ENCODE data around the gene TNNT3.

TNNT3 gene

DNA sequence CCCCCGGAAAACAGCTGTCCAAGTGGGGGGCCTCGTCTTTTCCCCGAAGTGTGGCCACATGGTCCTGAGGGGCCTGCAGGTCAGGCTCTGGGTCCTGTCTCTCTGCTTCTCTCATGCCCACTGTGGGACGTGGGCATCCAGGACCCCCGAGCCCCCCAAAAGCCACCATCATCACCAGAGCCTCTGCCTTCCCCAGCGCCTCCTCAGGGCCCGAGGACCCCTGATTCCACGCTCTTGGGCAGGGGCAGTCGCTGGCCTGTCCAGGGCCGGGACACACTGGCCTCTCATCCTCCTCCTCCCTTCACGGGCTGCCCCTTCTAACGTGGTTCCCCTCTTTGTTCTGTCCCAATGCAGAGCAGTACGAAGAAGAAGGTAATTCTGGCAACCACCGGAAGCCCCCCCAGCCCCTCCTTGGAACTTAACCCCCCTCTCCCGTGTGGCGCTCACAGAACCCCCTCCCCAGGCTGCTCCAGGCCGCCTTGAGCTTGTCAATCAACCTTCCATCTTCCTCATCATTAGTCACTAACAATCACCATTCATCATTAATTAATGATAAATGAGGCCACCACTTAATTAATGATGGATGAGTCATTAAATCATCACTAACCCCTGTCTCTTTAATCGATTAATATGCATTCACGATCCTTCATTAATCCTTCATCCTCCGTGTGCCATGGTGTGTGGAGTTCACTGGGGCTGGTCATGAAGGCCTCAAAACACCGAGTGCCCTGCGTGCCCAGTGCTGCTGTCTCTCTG, 3.9 kb downstream of the TNNT3 start:
- DNase-seq (ENCODE audit: low read depth), result no peak

DNA sequence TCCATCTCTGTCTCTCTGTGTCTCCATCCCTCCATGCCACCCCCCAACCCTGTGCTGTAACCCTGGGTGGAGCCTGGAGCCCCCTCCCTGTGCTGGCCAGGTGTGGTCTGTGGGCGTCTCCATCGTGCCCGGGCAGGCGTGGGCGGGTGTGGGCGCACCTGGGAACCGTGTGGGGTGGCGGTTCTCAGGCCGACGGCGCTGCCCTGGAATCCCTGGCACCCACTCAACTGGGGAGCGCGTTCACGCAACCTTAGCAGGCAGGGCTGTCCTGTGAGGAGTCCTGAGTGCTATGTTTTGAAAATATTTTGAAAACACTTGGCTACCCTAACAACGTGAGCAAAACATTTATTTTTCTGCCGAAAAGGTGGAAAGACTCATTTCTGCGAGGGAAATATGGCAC, 4.7 kb downstream of the TNNT3 start:
- DNase-seq (ENCODE audit: low read depth), result no peak

DNA sequence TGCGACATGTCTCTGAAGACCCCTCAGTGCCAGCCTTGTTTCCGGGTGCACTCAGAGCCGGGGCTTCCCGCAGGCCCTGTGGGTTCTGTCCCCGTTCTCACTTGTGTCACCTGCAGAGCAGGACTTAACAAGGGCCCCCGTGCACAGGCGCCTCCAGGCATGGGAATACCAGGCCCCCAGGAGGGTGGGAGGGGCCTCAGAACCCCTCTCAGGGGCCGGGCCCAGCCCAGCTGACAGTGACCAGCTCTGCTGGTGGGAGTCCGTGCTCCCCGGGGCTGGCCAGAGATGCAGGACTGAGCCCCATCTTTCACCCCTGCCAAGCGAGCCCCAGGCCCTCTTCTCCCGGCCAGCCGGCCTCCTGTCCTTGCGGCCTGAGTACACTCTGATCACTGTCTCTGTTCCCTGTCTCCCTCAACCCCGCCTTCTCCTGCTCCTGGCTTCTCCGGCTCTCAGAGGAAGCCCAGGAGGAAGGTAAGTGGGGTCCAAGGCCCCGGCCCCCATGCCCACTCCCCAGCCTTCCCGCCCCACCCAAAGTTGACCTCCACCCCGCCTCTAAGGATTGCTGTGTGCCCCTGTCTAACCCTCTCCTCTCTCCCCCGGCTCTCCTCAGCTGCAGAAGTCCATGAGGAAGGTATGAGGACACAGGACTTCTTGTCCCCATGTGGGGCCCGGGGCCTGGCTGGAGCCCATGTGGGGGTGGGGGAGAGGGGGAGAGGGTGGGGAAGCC, 5.3 kb downstream of the TNNT3 start:
- no peak for DNase-seq (ENCODE audit: low read depth)

DNA sequence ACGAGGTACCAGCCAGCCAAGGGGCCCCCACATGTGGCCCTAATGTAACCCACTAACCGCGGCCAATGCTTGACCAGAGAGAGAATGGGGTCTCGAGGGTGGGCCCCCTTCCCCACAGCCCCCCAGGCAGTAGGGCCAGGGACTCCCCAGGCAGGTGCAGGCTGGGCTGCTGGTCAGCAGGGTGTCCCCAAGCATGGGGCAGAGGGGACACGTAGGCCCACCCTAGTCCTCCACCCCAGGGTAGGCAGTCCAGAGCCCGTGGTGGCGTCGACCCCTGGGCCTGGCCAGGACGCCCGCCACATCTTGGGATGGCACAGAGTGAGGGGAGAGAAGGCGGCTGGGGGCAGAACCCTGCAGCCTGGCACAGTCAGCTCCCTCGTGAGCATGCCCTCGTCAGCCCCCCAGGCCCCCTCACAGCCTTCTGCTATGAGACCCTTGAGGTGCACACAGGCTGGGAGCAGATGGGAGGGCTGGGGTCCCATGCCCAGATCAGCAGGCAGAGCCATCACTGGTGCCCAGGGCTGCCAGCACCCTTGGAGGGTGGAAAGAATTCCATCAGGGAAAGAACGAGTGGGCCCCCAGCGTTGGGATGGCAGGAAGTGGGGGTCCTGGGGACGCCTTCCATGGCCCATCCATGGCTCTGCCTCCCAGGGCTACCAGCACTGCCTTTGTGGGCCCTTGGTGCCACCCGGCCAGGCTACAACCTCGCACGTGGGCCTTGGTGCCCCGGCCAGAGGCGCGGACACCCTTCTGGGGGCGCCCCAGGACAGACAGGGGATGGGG, 6.1 kb downstream of the TNNT3 start:
- DNase-seq (ENCODE audit: low read depth), result no peak

DNA sequence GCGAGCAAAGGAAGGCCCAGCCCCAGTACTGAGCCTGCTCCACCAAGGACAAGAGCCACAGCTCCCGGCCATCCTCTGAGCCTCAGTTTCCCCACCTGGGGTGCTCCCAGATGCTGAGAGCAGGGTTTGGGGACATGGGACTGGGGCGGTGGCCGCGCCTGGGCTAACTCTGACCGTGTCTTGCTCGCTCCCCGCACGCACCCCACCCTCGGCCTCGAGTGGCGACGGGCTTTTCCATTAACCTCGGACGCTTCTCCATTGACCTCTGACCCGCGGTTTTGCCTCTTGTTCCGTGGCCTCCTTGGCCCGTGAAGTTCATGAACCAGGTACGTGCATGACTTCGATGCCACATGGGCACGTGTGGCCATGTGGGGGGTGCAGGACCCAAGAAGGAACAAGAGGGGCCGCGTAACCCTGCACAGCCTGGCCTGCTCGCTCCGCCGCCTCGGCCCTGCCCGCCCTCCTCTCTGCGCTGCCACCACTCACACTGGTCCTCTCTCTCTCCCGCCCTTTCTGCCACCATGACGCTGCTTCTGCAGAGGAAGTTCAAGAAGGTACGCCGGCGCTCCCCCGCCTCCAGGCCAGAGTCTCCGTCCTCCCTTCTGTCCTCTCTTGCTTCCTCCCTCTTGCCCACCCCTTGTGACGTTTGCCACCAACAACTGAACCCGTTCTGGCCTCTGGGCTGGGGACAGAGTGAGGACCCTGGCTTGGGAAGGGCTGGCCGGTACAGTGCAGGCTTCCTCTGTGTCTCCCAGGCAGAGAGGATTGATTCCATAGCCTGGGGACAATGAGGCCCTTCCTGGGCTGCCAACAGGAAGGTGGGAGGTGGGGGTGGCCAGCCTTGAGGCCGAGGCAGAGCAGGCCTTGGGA, 6.9 kb downstream of the TNNT3 start:
- no peak for DNase-seq (ENCODE audit: low read depth)

DNA sequence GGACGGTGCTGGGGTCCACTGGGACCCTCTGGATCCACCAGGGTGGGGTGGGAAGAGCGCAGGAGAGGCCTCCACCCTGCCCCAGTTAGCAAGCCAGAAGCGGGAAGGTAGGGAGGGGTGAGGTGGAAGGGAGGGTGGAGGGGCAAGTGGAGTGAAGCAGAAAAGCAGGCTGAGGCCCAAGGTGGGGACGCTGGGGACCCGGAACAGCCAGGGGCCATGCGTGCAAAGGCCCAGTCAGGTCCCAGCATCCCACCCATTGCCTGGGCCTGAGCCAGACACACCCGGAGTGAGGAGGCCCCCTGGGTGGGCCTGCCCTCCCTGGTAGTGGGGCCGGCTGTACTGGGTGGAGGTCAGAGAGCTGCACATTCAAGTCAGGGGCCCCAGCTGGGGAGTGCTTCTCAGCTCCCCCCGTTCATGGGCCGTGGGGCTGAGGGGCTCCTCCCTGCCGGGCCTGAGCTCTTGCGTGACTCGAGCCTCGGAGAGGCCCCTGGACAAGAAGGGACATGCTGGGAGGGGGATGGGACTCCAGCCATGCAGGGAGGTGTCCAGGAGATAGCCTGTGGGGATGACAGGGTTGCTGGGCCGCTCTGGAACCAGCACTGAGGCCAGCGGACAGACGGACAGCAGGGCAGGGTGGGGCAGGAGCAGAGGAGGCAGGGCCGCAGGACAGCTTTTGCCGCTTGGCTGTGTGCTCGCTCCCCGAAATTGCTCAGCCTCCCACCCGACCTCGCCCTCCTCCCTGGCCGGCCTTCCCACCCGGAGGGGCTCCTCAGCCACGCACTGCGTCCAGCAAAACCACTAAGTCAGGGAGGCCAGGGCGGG, 7.7 kb downstream of the TNNT3 start:
- no peak for DNase-seq (ENCODE audit: low read depth)

DNA sequence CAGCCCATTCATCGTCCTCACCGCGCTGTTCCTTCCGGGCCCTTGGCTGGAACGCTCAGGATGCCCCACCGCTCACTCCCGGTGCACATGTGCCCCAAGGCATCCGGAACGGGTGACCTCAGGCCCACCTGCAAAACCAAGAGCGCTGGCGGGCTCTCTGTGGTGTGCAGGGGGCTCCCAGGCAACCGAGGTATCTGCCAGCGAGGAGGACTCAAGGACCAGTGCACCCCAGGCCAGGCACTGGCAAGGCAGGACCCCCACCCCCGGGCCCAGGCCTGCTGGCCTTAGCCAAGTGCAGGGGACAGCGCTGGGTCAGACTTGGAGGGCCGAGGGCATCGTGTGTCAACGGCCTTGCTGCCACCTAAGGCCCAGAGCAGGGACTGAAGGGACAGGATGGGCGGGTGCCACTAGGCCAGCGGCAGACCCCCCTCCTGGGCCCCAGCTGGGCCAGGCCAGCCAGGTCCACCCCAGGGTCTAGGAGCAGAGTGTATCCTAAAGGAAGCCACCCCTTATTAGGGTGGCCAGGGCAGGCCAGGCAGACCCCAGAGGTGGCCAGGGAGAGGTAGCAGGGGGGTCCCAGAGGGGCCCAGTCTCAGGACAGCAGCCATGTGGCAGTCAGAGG, 8.5 kb downstream of the TNNT3 start:
- DNase-seq (ENCODE audit: low read depth), result no peak

DNA sequence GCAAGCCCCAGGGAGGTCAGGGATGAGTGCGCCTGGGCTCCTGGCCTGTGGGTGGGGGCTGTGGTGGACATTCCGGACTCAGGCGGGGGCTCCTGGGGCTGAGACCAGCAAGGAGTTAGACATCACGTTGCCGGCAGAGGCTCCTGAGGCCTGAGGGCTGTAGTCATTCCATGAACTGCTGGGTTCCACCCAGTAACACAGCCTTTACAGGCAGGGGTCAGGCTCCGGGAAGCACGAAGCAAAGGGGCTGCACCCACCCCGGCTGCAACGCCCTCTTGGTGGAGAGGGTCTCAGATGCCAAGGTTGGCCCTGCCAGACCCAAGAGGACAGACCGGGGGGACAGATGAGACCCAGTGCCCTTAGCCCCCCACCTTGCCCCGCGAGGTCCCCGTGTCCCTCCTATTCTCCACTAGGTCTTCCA, 9.0 kb downstream of the TNNT3 start:
- DNase-seq (ENCODE audit: low read depth), result no peak

DNA sequence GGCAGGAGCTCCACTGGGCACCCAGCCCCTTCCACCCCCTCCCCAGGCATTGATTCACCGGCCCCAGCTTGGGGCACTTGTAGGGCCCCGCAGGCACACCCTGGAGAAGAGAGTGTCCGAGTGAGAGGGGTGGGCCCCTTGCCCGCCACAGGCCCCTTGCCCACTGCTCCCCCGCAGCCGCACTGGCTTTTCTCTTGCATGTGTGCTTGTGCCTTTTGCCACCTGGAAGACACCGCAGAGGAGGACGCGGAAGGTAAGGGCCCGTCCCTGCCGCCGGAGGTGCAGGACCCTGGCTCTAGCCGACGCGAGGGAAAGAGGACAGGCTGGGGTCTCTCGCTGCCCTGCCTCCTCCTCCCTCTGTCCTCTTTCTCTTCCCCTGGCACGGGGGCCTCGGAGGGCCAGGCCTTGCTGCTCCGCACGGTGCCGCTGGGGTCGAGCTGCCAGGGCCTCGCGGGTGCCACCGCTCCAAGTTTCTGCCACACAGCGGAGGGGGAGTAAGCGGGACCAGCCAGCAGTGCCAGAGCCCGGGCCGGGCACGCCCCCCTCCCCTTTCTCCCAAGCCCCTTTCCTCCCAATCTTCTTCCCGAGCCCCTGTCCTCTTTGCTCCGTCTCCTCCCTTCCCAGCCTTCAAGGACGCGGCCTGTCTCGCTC, 9.5 kb downstream of the TNNT3 start:
- no peak for DNase-seq (ENCODE audit: low read depth)

DNA sequence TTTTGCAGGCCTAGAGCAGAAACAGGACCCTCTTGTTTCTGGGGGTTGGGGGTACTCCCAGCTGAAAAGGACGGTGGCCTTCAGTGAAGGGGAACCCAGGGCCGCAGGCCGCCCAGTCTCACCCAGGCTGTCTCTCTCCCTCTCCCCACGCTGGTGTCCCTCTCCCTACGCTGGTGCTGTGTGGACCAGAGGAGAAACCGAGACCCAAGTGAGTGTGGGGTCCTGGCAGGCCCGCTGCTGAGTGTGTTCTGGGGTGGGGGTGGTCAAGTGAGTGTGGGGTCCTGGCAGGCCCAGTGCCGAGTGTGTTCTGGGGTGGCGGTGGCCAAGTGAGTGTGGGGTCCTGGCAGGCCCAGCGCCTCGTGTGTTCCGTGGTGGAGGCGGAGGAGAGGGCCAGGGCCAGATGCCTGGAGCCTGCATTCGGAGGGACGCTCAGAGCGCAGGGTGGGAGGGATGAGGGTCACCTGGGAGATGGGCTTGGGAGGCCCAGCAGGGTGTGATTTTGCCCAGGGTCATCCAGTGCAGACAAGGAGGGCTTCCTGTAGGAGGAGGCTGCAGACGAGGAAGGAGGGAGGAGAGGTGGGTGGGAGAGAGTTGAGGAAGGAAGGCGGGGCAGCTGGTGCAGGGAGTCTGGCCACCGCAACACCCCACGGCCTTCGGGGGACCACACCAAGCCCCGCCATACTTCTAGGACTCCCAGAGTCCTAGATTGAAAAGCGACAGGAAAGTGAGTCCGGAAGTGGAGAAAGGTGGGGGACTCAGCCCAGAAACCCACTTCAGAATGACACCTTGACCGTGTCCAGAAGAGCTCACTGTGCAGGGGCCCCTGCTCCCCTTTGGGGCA, 10.3 kb downstream of the TNNT3 start:
- DNase-seq (ENCODE audit: low read depth), result no peak

DNA sequence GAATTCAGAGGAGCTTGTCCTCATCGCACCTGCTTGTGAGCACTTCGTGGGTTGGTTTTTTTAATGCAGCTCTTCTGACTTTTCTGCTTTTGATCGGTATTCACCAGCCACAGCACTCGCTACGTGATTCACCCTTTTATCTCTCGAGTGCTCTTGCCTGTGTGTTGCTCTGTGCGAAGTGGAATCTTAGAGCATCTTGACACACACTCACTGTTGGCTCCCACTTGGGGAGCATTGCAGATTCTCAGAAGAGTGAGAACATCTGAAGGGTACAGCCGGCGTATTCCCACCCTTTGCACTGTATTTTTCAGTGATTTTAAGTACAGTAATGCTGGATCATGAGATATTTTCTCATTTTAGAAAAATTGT, 10.9 kb downstream of the TNNT3 start:
- peak; percentile 86 for DNase-seq (ENCODE audit: low read depth)

DNA sequence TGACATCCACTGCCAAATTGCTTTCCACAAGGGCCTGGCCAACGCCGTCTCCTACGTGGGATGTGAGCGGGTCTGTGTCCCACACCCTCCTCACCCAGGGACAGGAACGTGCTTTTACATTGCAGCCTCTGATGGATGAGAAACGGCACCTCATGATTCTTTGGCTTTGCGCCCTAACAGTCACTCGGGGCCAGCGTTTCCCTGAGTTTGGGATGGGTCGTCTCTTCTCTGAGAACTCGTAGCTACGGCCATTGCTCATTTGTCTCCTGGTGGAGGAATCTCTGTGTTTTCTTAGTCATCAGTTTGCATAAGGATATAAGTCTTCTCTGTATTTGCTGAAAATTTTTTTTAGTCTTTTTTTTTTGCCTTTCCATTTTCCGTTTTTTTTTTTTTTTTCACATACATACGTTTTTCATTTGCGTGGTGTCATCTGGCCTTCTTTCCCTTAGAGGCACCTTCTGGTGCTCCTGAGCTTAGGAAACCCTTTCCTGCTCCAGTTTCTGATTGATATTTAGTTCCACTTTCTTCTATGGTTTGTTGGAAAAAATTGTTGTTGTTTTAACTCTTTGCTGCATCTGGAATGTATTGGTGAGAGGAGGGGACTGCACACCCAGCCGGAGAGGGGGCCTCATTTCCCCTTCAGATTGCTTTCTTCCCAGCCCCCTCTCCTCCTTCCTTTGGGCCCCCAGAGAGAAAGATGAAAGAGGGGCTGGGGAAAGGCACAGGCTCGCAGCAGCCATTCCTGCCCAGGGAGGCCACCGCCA, 12.0 kb downstream of the TNNT3 start:
- DNase-seq (ENCODE audit: low read depth), result peak; percentile 59

DNA sequence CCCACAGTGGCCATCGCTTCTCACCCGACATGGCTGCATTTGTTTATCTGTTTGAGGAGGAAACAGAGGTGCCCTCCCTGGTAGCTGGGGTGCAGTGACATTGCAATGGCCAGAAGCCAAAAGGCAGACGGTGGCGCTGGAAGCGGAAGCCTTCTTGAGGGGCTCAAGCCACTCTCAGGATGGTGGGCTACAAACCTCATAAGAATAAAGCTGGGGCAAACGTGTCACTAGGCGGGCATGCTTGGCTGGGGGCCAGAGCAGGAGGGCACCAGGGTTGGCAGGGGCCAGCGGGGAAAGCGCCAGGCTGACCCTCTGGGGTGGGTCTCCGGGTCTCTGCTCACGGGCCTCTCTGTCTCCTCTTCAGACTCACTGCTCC, 12.6 kb downstream of the TNNT3 start:
- no peak for DNase-seq (ENCODE audit: low read depth)

DNA sequence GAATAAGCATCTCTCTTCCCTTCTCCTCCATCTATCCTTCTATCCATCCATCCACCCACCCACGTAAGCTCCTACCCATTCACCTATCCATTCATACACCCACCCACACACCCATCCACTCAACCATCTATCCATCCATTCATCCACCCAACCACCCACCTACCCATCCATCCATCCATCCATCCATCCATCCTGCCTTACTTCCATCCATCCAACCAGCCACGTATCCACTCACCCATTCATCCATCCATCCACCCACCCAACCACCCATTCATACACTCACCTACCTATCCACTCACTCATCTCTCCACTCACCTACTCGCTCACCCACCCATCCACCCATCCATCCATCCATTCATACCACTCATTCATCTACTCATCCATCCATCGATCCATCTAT, 13.2 kb downstream of the TNNT3 start:
- no peak for DNase-seq (ENCODE audit: low read depth)

DNA sequence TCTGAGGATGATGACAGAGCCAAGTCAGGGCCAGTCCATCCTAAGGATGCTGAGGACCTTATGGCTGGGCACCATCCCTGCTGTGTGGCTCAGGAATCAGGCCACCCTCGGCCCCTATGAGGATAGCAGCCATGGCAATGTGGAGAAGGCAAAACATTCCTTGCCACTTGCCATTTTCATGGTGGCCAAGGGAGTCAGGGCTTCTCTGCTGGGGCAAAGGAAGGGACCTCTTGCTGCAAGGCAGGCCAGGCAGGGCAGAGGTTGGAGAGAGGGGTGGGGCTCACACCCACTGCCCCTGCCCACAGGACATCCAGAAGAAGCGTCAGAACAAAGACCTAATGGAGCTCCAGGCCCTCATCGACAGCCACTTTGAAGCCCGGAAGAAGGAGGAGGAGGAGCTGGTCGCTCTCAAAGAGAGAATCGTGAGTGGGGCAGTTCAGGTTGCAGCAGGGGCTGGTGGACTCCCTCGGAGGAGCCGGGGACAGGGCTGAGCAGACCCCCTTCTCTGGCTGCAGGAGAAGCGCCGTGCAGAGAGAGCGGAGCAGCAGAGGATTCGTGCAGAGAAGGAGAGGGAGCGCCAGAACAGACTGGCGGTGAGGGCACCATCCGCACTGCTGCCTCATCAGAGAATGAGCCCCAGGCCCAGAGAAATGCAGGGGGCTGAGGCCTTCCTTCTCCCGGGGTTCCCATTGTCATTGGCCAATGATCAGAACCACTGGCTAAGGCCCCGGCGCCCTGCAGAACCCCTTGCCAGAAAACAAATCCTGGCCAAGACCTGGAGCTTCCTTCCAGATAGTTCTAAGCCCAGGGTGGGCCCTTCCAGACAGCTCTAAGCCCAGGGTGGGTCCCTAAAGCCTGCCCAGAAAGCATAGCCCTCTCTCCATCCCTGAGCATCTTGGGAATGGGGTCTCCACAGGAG, 14.2 kb downstream of the TNNT3 start:
- no peak for DNase-seq (ENCODE audit: low read depth)

DNA sequence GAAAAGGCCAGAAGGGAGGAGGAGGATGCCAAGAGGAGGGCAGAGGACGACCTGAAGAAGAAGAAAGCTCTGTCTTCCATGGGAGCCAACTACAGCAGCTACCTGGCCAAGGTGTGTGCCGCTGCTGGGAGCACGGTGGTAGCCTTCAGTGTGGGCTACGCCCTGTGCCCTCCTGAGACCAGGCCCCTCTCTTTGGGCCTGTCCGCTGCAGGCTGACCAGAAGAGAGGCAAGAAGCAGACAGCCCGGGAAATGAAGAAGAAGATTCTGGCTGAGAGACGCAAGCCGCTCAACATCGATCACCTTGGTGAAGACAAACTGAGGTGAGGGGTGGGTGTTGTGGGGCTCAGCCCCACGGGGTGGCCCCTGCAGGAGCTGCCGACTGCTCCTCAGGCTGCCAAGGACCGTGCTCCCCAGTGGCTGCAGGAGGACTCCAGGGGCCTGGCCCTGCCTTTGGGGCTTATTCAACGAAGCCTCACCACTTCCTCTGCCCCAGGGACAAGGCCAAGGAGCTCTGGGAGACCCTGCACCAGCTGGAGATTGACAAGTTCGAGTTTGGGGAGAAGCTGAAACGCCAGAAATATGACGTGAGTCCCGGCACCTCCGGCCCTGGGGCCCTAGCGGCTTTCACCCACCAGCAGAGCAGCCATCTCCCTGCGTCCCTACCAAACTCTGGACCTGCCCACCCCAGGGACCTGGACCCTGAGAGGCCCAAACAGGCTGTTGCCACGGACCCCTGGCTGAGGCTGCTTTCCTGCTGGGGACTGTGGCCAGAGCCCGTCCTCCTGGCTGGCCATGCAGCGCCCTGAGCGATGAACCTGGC, 15.0 kb downstream of the TNNT3 start:
- DNase-seq (ENCODE audit: low read depth), result no peak
